Measurements from ENCODE around the gene ITPR1.

ITPR1 gene

GRCh38 chr3:4690277-4690676, 197.1 kb downstream of the ITPR1 start:
- WGBS, 2 experiments: 100% methylated on average over 1 of the region's 1 CpG
- no peaks in the 10 kb centered on the region for H3K4me1 ChIP-seq (ENCODE audit: control insufficient read depth, insufficient read depth, low read length)
- no peak overlapping the region for H3K4me3 ChIP-seq (ENCODE audit: insufficient read depth, low read depth, low read length)
- H3K9me3 ChIP-seq (ENCODE audit: control insufficient read depth, low read length): no peaks in the 10 kb centered on the region
- H3K27me3 ChIP-seq (ENCODE audit: control insufficient read depth, insufficient read depth, low read length, poor library complexity, severe bottlenecking): no peaks in the 10 kb centered on the region
- no peak overlapping the region for H3K27ac ChIP-seq (ENCODE audit: insufficient read depth, low read depth, low read length, poor library complexity, severe bottlenecking)
- H3K36me3 ChIP-seq (ENCODE audit: control insufficient read depth, insufficient read depth, low read length): no peaks in the 10 kb centered on the region

GRCh38 chr3:4693620-4694019, 200.5 kb downstream of the ITPR1 start:
- H3K4me1 ChIP-seq (ENCODE audit: control insufficient read depth, insufficient read depth, low read length): no peaks in the 10 kb centered on the region
- WGBS, 2 experiments: 91 to 93% methylated on average over 13 of the region's 13 CpGs
- no peak overlapping the region for H3K4me3 ChIP-seq (ENCODE audit: insufficient read depth, low read depth, low read length)
- no peak overlapping the region for H3K27ac ChIP-seq (ENCODE audit: insufficient read depth, low read depth, low read length, poor library complexity, severe bottlenecking)
- no peaks in the 10 kb centered on the region for H3K36me3 ChIP-seq (ENCODE audit: control insufficient read depth, insufficient read depth, low read length)
- no peaks in the 10 kb centered on the region for H3K27me3 ChIP-seq (ENCODE audit: control insufficient read depth, insufficient read depth, low read length, poor library complexity, severe bottlenecking)
- no peaks in the 10 kb centered on the region for H3K9me3 ChIP-seq (ENCODE audit: control insufficient read depth, low read length)

GRCh38 chr3:4695846-4696245, 202.7 kb downstream of the ITPR1 start:
- Histone ChIP-seq H3K27me3 (ENCODE audit: control insufficient read depth, insufficient read depth, low read length, poor library complexity, severe bottlenecking) (no peaks in the 10 kb centered on the region), H3K4me3 (ENCODE audit: insufficient read depth, low read depth, low read length) (no peak overlapping the region), H3K9me3 (ENCODE audit: control insufficient read depth, low read length) (no peaks in the 10 kb centered on the region), H3K27ac (ENCODE audit: insufficient read depth, low read depth, low read length, poor library complexity, severe bottlenecking) (no peak overlapping the region), H3K36me3 (ENCODE audit: control insufficient read depth, insufficient read depth, low read length) (no peaks in the 10 kb centered on the region), H3K4me1 (ENCODE audit: control insufficient read depth, insufficient read depth, low read length) (no peaks in the 10 kb centered on the region)
- WGBS, 2 experiments: 77 to 90% methylated on average over 1 to 2 of the region's 2 CpGs

GRCh38 chr3:4696266-4696665, 203.1 kb downstream of the ITPR1 start:
- no peaks in the 10 kb centered on the region for H3K27me3 ChIP-seq (ENCODE audit: control insufficient read depth, insufficient read depth, low read length, poor library complexity, severe bottlenecking)
- no peak overlapping the region for H3K4me3 ChIP-seq (ENCODE audit: insufficient read depth, low read depth, low read length)
- WGBS, 2 experiments: 55 to 100% methylated on average over 1 to 3 of the region's 4 CpGs
- no peak overlapping the region for H3K27ac ChIP-seq (ENCODE audit: insufficient read depth, low read depth, low read length, poor library complexity, severe bottlenecking)
- H3K36me3 ChIP-seq (ENCODE audit: control insufficient read depth, insufficient read depth, low read length): no peaks in the 10 kb centered on the region
- H3K4me1 ChIP-seq (ENCODE audit: control insufficient read depth, insufficient read depth, low read length): no peaks in the 10 kb centered on the region
- H3K9me3 ChIP-seq (ENCODE audit: control insufficient read depth, low read length): no peaks in the 10 kb centered on the region

- 92 to 96% methylated on average over 2 of the region's 3 CpGs for WGBS, 2 experiments
- Histone ChIP-seq H3K27me3 (ENCODE audit: control insufficient read depth, insufficient read depth, low read length, poor library complexity, severe bottlenecking) (no peaks in the 10 kb centered on the region), H3K4me3 (ENCODE audit: insufficient read depth, low read depth, low read length) (no peak overlapping the region)
Measured at GRCh38 chr3:4698125-4698821, 205.1 kb downstream of the ITPR1 start.

GRCh38 chr3:4703054-4703480, 209.9 kb downstream of the ITPR1 start:
- H3K27me3 ChIP-seq (ENCODE audit: control insufficient read depth, insufficient read depth, low read length, poor library complexity, severe bottlenecking): no peaks in the 10 kb centered on the region
- H3K27ac ChIP-seq (ENCODE audit: insufficient read depth, low read depth, low read length, poor library complexity, severe bottlenecking): no peak overlapping the region
- no peak overlapping the region for H3K4me3 ChIP-seq (ENCODE audit: insufficient read depth, low read depth, low read length)
- 92 to 93% methylated on average over 3 of the region's 3 CpGs for WGBS, 2 experiments
- no peaks in the 10 kb centered on the region for H3K9me3 ChIP-seq (ENCODE audit: control insufficient read depth, low read length)
- no peaks in the 10 kb centered on the region for H3K4me1 ChIP-seq (ENCODE audit: control insufficient read depth, insufficient read depth, low read length)
- no peaks in the 10 kb centered on the region for H3K36me3 ChIP-seq (ENCODE audit: control insufficient read depth, insufficient read depth, low read length)

More at GRCh38 chr3:4698125-4698821, 205.1 kb downstream of the ITPR1 start:
- Histone ChIP-seq H3K27ac (ENCODE audit: insufficient read depth, low read depth, low read length, poor library complexity, severe bottlenecking) (no peak overlapping the region), H3K36me3 (ENCODE audit: control insufficient read depth, insufficient read depth, low read length) (no peaks in the 10 kb centered on the region), H3K4me1 (ENCODE audit: control insufficient read depth, insufficient read depth, low read length) (no peaks in the 10 kb centered on the region), H3K9me3 (ENCODE audit: control insufficient read depth, low read length) (no peaks in the 10 kb centered on the region)

- no peaks in the 10 kb centered on the region for H3K27me3 ChIP-seq (ENCODE audit: control insufficient read depth, insufficient read depth, low read length, poor library complexity, severe bottlenecking)
- 90 to 92% methylated on average over 2 to 3 of the region's 4 CpGs for WGBS, 2 experiments
- no peaks in the 10 kb centered on the region for H3K36me3 ChIP-seq (ENCODE audit: control insufficient read depth, insufficient read depth, low read length)
- no peaks in the 10 kb centered on the region for H3K9me3 ChIP-seq (ENCODE audit: control insufficient read depth, low read length)
- no peak overlapping the region for H3K27ac ChIP-seq (ENCODE audit: insufficient read depth, low read depth, low read length, poor library complexity, severe bottlenecking)
- no peaks in the 10 kb centered on the region for H3K4me1 ChIP-seq (ENCODE audit: control insufficient read depth, insufficient read depth, low read length)
- no peak overlapping the region for H3K4me3 ChIP-seq (ENCODE audit: insufficient read depth, low read depth, low read length)
Measured at GRCh38 chr3:4704552-4704951, 211.4 kb downstream of the ITPR1 start.

- Histone ChIP-seq H3K4me3 (ENCODE audit: insufficient read depth, low read depth, low read length) (no peak overlapping the region), H3K27me3 (ENCODE audit: control insufficient read depth, insufficient read depth, low read length, poor library complexity, severe bottlenecking) (no peaks in the 10 kb centered on the region), H3K36me3 (ENCODE audit: control insufficient read depth, insufficient read depth, low read length) (no peaks in the 10 kb centered on the region), H3K4me1 (ENCODE audit: control insufficient read depth, insufficient read depth, low read length) (no peaks in the 10 kb centered on the region), H3K27ac (ENCODE audit: insufficient read depth, low read depth, low read length, poor library complexity, severe bottlenecking) (no peak overlapping the region), H3K9me3 (ENCODE audit: control insufficient read depth, low read length) (no peaks in the 10 kb centered on the region)
- WGBS, 2 experiments: 92 to 98% methylated on average over 4 of the region's 4 CpGs
Measured at GRCh38 chr3:4707324-4707723, 214.2 kb downstream of the ITPR1 start.

GRCh38 chr3:4708230-4708629, 215.1 kb downstream of the ITPR1 start:
- WGBS, 2 experiments: 57 to 74% methylated on average over 5 to 7 of the region's 7 CpGs
- Histone ChIP-seq H3K27ac (ENCODE audit: insufficient read depth, low read depth, low read length, poor library complexity, severe bottlenecking) (no peak overlapping the region), H3K36me3 (ENCODE audit: control insufficient read depth, insufficient read depth, low read length) (no peaks in the 10 kb centered on the region), H3K4me3 (ENCODE audit: insufficient read depth, low read depth, low read length) (no peak overlapping the region), H3K4me1 (ENCODE audit: control insufficient read depth, insufficient read depth, low read length) (no peaks in the 10 kb centered on the region), H3K9me3 (ENCODE audit: control insufficient read depth, low read length) (no peaks in the 10 kb centered on the region), H3K27me3 (ENCODE audit: control insufficient read depth, insufficient read depth, low read length, poor library complexity, severe bottlenecking) (no peaks in the 10 kb centered on the region)

GRCh38 chr3:4709341-4709740, 216.2 kb downstream of the ITPR1 start:
- Histone ChIP-seq H3K4me3 (ENCODE audit: insufficient read depth, low read depth, low read length) (no peak overlapping the region), H3K4me1 (ENCODE audit: control insufficient read depth, insufficient read depth, low read length) (no peaks in the 10 kb centered on the region), H3K9me3 (ENCODE audit: control insufficient read depth, low read length) (no peaks in the 10 kb centered on the region), H3K27me3 (ENCODE audit: control insufficient read depth, insufficient read depth, low read length, poor library complexity, severe bottlenecking) (no peaks in the 10 kb centered on the region), H3K27ac (ENCODE audit: insufficient read depth, low read depth, low read length, poor library complexity, severe bottlenecking) (no peak overlapping the region), H3K36me3 (ENCODE audit: control insufficient read depth, insufficient read depth, low read length) (no peaks in the 10 kb centered on the region)
- 46 to 56% methylated on average over 1 of the region's 1 CpG for WGBS, 2 experiments

All from ectodermal cell (in vitro differentiated cells).